ENCODE results near the gene SLC35F3. TPM values are rescaled to one million over a fixed set of nuclear protein-coding genes. Genes with fewer than 3 reads are reported as not detected.

The SLC35F3 gene
- polyA plus RNA-seq, 1 of the 3 experiments (the other 2 are of a cell fraction), result 0.87 TPM

- TF ChIP-seq MEF2A (IDR thresholded peaks at IDR 0.05; ENCODE audit: borderline replicate concordance, low read depth) (no peak), RCOR1 (IDR thresholded peaks at IDR 0.05; ENCODE audit: low read length) (no peak), IRF3 (IDR thresholded peaks at IDR 0.05; ENCODE audit: low read depth, low read length) (no peak), GATA2 (CRISPR knock-in tag; IDR thresholded peaks at IDR 0.05) (no peak)
Measured at GRCh38 chr1:234022302-234022701, 117.8 kb downstream of the SLC35F3 start (continued).

GRCh38 chr1:234039603-234040002, 135.1 kb downstream of the SLC35F3 start:
- no peaks in the 10 kb centered on the region for H3K36me3 ChIP-seq (replicated peaks in 1 of 2; ENCODE audit: control insufficient read depth in 1 of 2, insufficient read depth in 2 of 2, low read length in 1 of 2)
- H3K4me2 ChIP-seq, result no peak overlapping the region
- H3K9ac ChIP-seq, result no peak overlapping the region
- no peak overlapping the region for H2AFZ ChIP-seq (ENCODE audit: low read depth)
- TF ChIP-seq FOXM1 (IDR thresholded peaks at IDR 0.05; ENCODE audit: low read depth) (no peak), JUND (IDR thresholded peaks at IDR 0.05) (no peak), RFX5 (IDR thresholded peaks at IDR 0.05; ENCODE audit: low read length) (no peak), USF2 (IDR thresholded peaks at IDR 0.05; ENCODE audit: borderline replicate concordance, low read depth, low read length) (no peak), PBX3 (IDR thresholded peaks at IDR 0.05) (no peak), FOSL2 (IDR thresholded peaks at IDR 0.05; ENCODE audit: borderline replicate concordance, low read depth) (no peak), MXI1 (IDR thresholded peaks at IDR 0.05; ENCODE audit: low read depth, low read length) (no peak), CHD2 (IDR thresholded peaks at IDR 0.05; ENCODE audit: low read length, partially characterized antibody) (no peak)
- no peak for DNase-seq
- H3K27ac ChIP-seq (ENCODE audit: low read depth in 2 of 2, low read length in 1 of 2), result no peak overlapping the region
- ChIA-PET CTCF (interaction anchor here (0.5 to 1.4 kb wide), 2 partner anchors 599 to 659 kb away, joined by 3 to 4 read pairs; no protein-coding TSS in a partner anchor), POLR2A (no interaction called here)
- H3K4me1 ChIP-seq (ENCODE audit: control insufficient read depth in 1 of 2, insufficient read depth in 2 of 2, low read depth in 1 of 2, low read length in 1 of 2), result no peaks in the 10 kb centered on the region
- 57% methylated on average over 7 of the region's 8 CpGs for WGBS (ENCODE audit: low lambda C conversion rate)
- no peaks in the 10 kb centered on the region for H4K20me1 ChIP-seq (ENCODE audit: insufficient read depth)
- no peaks in the 10 kb centered on the region for H3K79me2 ChIP-seq (ENCODE audit: insufficient read depth)
- no peaks in the 10 kb centered on the region for H3F3A ChIP-seq (replicated peaks; ENCODE audit: insufficient read depth)
- no peak overlapping the region for H3K4me3 ChIP-seq (ENCODE audit: low read depth in 2 of 2, low read length in 1 of 2)
- no peaks in the 10 kb centered on the region for H3K27me3 ChIP-seq (ENCODE audit: insufficient read depth)
- no peaks in the 10 kb centered on the region for H3K9me2 ChIP-seq
- no peaks in the 10 kb centered on the region for H3K9me3 ChIP-seq

All from SK-N-SH (cell line).